Fibroblast of the conjunctiva (primary cell): Measurements from ENCODE around the gene TDRD12.
"Not testable (repeated sequence)": the region's sequence is repeated elsewhere in the genome, so short reads cannot be mapped to it uniquely, and the experiment has no call there.

Source experiments
- DNase-seq: peaks from one replicate; pipeline ENCODE4 v3.0.0-alpha.2; 2010; ENCODE audit warnings: low read depth

TDRD12 gene

DNA sequence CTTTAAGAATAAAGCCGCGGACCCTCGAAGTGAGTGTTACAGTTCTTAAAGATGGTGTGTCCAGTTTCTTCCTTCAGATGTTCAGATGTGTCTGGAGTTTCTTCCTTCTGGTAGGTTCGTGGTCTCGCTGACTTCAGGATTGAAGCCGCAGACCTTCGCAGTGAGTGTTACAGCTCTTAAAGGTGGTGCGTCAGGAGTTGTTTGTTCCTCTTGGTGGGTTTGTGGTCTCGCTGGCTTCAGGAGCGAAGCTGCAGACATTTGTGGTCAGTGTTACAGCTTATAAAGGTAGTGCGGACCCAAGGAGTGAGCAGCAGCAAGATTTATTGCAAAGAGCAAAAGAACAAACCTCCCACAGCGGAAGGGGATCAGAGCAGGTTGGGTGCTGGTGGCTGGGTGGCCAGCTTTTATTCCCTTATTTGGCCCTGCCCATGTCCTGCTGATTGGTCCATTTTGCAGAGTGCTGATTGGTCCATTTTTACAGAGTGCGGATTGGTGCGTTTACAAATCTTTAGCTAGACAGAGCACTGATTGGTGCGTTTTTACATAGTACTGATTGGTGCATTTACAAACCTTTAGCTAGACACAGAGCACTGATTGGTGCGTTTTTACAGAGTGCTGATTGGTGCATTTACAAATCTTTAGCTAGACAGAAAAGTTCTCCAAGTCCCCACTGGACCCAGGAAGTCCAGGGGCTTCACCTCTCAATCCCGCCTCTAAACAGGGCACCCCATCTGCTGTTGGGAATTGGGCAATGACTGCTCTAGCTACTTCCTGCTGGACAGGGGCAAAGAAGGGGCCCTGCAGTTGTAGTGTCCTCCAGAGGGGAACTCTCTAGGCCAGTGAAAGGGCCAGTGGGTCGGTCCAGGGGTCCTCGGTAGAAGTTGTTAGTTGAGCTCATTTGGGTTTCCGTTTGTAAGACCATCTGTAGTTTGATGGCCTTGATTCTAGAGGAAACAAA is 26.1 kb upstream of the TDRD12 start:
- DNase-seq = not testable (repeated sequence)

GRCh38 chr19:32694316-32694715 is 25.3 kb upstream of the TDRD12 start:
- not testable (repeated sequence) for DNase-seq

- not testable (repeated sequence) for DNase-seq
Measured at GRCh38 chr19:32694851-32695250, 24.7 kb upstream of the TDRD12 start.

GRCh38 chr19:32695506-32695905 is 24.1 kb upstream of the TDRD12 start:
- not testable (repeated sequence) for DNase-seq

DNA sequence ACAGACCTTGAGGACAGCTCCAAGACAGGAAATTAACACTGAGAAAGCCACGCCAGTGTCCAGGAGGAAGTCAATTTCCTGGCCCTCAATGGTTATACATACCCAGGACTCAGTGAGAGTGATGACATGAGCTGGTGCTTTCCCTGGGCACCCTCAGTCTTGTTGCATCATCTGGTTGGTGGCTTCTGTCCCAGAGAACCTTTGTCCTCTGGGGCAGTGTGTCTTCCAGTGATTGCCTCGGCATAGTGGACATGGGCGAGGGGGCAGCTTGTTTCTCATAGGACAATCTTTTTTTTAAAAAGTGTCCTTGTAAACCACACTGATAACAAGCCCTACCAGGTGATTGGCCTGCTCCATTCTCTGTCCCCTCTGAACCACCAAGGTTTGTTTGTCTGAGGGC is 22.8 kb upstream of the TDRD12 start:
- DNase-seq = not testable (repeated sequence)

DNA sequence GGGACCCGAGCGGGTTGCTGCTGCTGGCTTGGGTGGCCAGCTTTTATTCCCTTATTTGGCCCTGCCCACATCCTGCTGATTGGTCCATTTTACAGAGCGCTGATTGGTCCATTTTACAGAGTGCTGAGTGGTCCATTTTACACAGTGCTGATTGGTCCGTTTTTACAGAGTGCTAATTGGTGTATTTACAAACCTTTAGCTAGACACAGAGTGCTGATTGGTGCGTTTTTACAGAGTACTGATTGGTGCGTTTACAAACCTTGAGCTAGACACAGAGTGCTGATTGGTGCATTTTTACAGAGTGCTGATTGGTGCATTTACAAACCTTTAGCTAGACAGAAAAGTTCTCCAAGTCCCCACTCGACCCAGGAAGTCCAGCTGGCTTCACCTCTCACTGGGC is 19.4 kb upstream of the TDRD12 start:
- not testable (repeated sequence) for DNase-seq

DNA sequence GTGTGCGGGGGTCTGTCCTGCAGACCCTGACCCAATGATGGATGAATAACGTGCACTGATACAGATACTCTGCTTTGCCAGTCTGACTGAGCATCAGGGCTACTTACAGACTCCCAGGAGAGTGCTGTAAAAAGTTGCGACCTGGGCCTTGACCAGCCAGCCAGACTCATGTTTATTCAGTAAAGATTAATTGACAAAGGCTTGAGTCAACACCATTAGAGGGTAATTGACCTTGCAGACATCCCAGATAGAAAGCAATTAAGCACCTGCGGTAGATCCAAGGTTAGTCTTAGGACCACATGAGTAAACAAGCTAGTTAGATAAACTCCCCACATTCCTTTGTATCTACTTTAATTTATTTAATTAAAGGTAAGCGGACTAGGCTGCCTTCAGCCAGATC is 17.6 kb upstream of the TDRD12 start:
- no peak for DNase-seq

DNA sequence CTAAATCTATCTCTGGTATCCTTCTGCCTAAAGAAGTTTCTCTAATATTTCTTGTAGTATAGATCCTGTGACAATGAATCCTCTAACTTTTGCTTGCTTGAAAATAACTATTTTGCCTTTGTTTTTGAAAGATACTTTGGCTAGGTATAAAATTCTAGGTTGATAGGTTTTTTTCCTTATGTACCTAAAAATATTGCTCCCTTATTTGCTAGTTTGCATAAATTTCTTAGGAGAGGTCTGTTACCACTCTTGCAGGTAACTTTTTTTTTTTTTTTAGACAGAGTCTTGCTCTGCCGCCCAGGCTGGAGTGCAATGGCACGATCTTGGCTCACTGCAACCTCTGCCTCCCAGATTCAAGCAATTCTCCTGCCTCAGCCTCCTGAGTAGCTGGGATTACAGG is 15.6 kb upstream of the TDRD12 start:
- DNase-seq = not testable (repeated sequence)

GRCh38 chr19:32708457-32708856 is 11.1 kb upstream of the TDRD12 start:
- DNase-seq = no peak

DNA sequence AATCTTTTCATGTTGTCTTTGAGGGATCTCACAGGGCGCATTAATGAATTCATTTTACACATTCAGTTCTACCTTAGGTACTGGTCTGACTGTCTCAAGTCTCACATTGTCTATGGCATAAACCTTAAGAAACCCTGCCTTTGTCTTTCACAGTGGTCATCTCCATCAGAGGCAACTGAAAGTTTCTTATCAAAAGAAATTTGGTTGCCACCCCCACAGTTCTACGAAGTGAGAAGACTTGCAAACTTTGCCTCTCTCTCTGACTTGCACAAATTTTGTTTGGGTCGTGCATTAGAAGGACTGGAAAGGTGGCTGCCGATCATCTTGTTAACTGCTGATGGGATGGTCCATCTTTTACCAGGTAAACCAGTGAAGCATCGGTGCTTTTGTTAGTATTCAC is 10.5 kb upstream of the TDRD12 start:
- no peak for DNase-seq

- no peak for DNase-seq
Measured at GRCh38 chr19:32711747-32712146, 7.8 kb upstream of the TDRD12 start.

DNA sequence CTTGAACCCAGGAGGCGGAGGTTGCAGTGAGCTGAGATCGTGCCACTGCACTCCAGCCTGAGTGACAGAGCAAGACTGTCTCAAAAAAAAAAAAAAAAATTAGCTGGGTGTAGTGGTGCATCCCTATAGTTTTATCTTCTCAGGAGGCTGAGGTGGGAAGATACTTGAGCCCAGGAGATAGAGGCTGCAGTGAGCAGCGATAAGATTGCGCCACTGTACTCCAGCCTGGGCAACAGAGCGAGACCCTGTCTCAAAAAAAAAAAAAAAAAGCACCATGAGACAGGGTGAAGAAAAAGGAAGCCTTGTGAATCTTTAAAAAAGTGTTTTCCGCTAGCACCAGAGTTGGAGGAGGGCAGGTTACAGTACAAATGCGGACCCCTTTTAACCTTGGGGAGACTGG is 3.4 kb upstream of the TDRD12 start:
- not testable (repeated sequence) for DNase-seq

GRCh38 chr19:32717496-32717895 is 2.1 kb upstream of the TDRD12 start:
- no peak for DNase-seq

- no peak for DNase-seq
Measured at GRCh38 chr19:32718286-32718685, 1.3 kb upstream of the TDRD12 start.

GRCh38 chr19:32720216-32720935 is 809 bp downstream of the TDRD12 start:
- no peak for DNase-seq

GRCh38 chr19:32720936-32721250 is 1.3 kb downstream of the TDRD12 start:
- no peak for DNase-seq

DNA sequence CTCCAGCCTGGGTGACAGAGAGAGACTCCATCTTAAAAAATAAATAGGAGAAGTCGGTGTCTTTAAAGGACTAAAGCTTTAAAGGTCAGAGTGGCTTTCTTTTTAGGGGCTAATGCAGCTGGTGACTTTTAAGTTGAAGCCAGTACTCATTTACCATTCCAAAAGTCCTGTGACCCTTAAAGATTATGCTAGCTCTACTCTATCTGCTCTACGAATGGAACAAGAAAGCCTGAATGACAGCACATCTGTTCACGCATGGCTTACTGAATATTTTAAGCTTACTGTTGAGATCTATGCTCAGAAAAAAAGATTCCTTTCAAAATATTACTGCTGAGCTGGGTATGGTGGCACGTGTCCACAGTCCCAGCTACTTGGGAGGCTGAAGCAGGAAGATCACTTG is 16.4 kb downstream of the TDRD12 start:
- no peak for DNase-seq

DNA sequence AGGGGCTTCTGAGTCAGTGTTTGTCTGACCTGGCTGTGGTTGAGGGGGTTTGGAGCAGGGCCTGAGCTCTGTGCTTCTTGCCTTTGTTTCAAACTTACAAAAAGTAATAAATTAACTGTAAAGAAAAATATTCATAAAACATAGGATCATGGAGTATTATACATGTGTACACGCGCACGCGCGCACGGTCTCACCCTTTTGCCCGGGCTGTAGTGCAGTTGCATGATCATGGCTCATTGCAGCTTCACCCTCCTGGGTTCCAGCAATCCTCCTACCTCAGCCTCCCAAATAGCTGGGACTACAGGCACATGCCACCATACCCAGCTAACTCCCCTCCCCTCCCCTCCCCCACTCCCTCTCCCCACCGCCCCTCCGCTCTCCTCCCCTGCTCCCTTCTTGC is 23.5 kb downstream of the TDRD12 start:
- DNase-seq = no peak

DNA sequence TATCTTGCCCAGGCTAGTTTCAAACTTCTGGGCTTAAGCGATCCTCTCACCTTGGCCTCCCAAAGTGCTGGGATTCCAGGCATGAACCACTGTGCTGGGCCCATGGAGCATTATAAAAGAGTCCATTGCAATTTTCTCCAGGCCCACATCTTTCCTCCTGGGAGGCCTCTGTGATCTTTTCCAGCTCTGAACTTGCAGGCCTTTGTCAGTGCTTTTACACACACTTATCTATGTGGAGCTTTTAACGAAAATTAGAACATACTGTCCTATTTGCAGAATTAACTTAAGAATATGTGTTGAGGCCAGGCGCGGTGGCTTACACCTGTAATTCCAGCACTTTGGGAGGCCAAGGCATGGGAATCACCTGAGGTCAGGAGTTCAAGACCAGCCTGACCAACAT is 23.9 kb downstream of the TDRD12 start:
- DNase-seq = no peak

- DNase-seq = no peak
Measured at GRCh38 chr19:32744555-32745325, 25.2 kb downstream of the TDRD12 start.

GRCh38 chr19:32745594-32746251 is 26.2 kb downstream of the TDRD12 start:
- DNase-seq = not testable (repeated sequence)

- DNase-seq = not testable (repeated sequence)
Measured at GRCh38 chr19:32746631-32747196, 27.1 kb downstream of the TDRD12 start.
